GM12891 (cell line): ENCODE data around the gene ACVR1.

Experiments
- PAX5 ChIP-seq: IDR thresholded peaks from 2 replicates; pipeline ENCODE4 v1.6.1; 2011; ENCODE audit warnings: low read length, moderate library complexity, mild to moderate bottlenecking; ENCODE audit not compliant: insufficient read depth, severe bottlenecking
- POLR2A ChIP-seq: IDR thresholded peaks from 2 replicates; pipeline ENCODE4 v1.6.1; 2011; ENCODE audit warnings: low read depth, low read length, control low read depth
- POLR2AphosphoS5 ChIP-seq: IDR thresholded peaks from 2 replicates; pipeline ENCODE4 v1.6.1; 2011; ENCODE audit warnings: low read depth, low read length, control low read depth
- POU2F2 ChIP-seq: IDR thresholded peaks from 2 replicates; pipeline ENCODE4 v1.6.1; 2011; ENCODE audit warnings: low read depth, mild to moderate bottlenecking, control low read depth, low read length, moderate library complexity
- SPI1 ChIP-seq: IDR thresholded peaks from 2 replicates; pipeline ENCODE4 v1.6.1; 2011; ENCODE audit warnings: low read depth, low read length, control low read depth
- TAF1 ChIP-seq: IDR thresholded peaks from 2 replicates; pipeline ENCODE4 v1.6.1; 2011; ENCODE audit warnings: low read depth, low read length, control low read depth

- TF ChIP-seq POLR2A (no peak), POLR2AphosphoS5 (no peak), TAF1 (no peak), PAX5 (no peak), SPI1 (no peak), POU2F2 (no peak)
These were observed 180.1 kb downstream of the ACVR1 start for GRCh38 chr2:157696036-157696435.
